Activated CD4-positive, CD25-positive, alpha-beta regulatory T cell treated with anti-CD3 and anti-CD28 coated beads, Interleukin-2, amount 50 U/mL, for 16 hours (primary cell): ENCODE measurements around the gene CEMIP.

Experiments used
- DNase-seq: peaks from one replicate; pipeline ENCODE4 v3.0.0-alpha.2; 2020; ENCODE audit warnings: low read depth, low spot score

Gene CEMIP

GRCh38 chr15:80778964-80779657, at the start of gene CEMIP:
Gene CEMIP, plus strand, starts transcription at chr15:80779370. Its CDS starts 94,510 bp downstream, at chr15:80873880.
- no peak for DNase-seq

GRCh38 chr15:80730387-80730786, 48.8 kb upstream of the CEMIP start:
- DNase-seq = no peak

GRCh38 chr15:80730926-80731325, 48.2 kb upstream of the CEMIP start:
- no peak for DNase-seq

GRCh38 chr15:80732167-80732566, 47.0 kb upstream of the CEMIP start:
- no peak for DNase-seq

GRCh38 chr15:80732818-80733217, 46.4 kb upstream of the CEMIP start:
- DNase-seq = no peak

- DNase-seq = no peak
These were observed 45.7 kb upstream of the CEMIP start for GRCh38 chr15:80733460-80733859.

GRCh38 chr15:80735344-80735743, 43.8 kb upstream of the CEMIP start:
- DNase-seq = no peak

- DNase-seq = no peak
These were observed 42.6 kb upstream of the CEMIP start for GRCh38 chr15:80736560-80736959.

GRCh38 chr15:80739919-80740318, 39.3 kb upstream of the CEMIP start:
- DNase-seq = no peak

GRCh38 chr15:80742081-80742480, 37.1 kb upstream of the CEMIP start:
- DNase-seq = no peak

- DNase-seq = no peak
These were observed 35.9 kb upstream of the CEMIP start for GRCh38 chr15:80743189-80743833.

GRCh38 chr15:80744415-80744814, 34.8 kb upstream of the CEMIP start:
- DNase-seq = no peak

- no peak for DNase-seq
These were observed 34.3 kb upstream of the CEMIP start for GRCh38 chr15:80744826-80745225.

GRCh38 chr15:80745888-80746287, 33.3 kb upstream of the CEMIP start:
- no peak for DNase-seq

- no peak for DNase-seq
These were observed 31.7 kb upstream of the CEMIP start for GRCh38 chr15:80747317-80748053.

- DNase-seq = no peak
These were observed 29.6 kb upstream of the CEMIP start for GRCh38 chr15:80749589-80749988.

- no peak for DNase-seq
These were observed 28.6 kb upstream of the CEMIP start for GRCh38 chr15:80750575-80750974.

GRCh38 chr15:80752204-80752603, 27.0 kb upstream of the CEMIP start:
- DNase-seq = no peak

GRCh38 chr15:80753161-80753560, 26.0 kb upstream of the CEMIP start:
- DNase-seq = no peak

- no peak for DNase-seq
These were observed 25.2 kb upstream of the CEMIP start for GRCh38 chr15:80754014-80754413.

- no peak for DNase-seq
These were observed 23.3 kb upstream of the CEMIP start for GRCh38 chr15:80755885-80756284.

- DNase-seq = no peak
These were observed 20.9 kb upstream of the CEMIP start for GRCh38 chr15:80758130-80758745.
